Stimulated activated CD4-positive, alpha-beta T cell treated with anti-CD3 and anti-CD28 coated beads, TNF-alpha, amount 100 ng/mL, for 4 hours (primary cell): ENCODE results near the gene MINDY1.

Experiments used
- DNase-seq, 3 experiments: peaks; one replicate each; pipeline ENCODE4 v3.0.0-alpha.2; 2020; ENCODE audit warnings: low read depth in 3 of 3

Gene MINDY1

DNA sequence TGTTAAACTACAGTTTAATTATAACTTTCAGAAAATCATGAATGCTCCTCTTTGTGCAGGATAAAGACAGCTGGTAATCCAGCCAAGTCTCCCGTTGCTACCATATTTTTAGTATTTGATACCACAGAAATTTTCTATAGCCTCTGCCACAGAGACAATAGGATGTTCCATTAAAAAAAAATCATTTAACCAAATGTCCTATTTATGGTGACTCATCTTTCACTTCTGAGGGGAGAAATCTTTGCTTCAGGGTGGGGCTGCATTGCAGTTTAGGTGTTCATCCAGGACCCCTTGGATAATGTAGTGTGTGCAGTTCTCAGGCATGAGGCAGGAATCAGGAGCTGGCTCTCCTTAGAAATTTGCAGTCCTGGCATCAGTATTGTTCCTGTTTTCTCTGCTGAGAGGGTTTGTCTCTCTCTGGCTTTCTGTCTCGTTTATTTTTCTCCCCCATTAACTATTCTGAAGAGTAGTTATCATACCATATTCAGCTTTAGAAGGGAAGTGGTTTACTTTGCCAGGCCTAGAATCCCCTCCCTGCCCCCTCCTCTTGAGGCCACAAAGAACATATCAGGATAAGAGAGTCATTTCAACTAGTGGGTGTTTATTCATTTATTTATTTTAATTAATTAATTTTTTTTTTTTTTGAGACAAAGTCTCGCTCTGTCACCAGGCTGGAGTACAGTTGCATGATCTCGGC, 4.6 kb upstream of the MINDY1 start:
- no peak for DNase-seq

- no peak for DNase-seq
These were observed 3.6 kb upstream of the MINDY1 start for GRCh38 chr1:151010346-151010726.

- DNase-seq, result no peak
These were observed 3.1 kb upstream of the MINDY1 start for GRCh38 chr1:151009674-151010345.

DNA sequence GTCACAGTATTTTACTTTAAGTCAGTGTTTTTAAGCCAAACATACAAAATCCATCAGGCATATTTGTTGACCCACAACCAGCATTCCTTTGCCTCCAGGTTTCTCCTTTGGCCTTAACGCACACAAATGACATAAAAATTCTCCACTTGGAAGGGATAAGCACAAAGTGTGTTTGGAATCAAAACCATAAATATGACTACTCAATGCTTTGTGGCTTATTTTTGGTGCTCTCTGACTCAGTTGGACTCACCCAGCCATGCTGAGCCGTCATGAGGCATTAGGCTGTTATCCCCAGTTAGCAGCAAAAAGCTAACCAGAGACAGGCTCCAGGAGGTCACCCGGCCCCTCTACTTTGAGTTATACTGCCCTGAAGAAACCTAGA, 2.5 kb upstream of the MINDY1 start:
- no peak for DNase-seq

GRCh38 chr1:151008244-151009205, 1.8 kb upstream of the MINDY1 start, which contains the start of gene PRUNE1:
Gene PRUNE1, plus strand, starts transcription at chr1:151008449. Its CDS starts 184 bp downstream, at chr1:151008633.
- peak; percentile 87 to 94 (median 88) for DNase-seq

DNA sequence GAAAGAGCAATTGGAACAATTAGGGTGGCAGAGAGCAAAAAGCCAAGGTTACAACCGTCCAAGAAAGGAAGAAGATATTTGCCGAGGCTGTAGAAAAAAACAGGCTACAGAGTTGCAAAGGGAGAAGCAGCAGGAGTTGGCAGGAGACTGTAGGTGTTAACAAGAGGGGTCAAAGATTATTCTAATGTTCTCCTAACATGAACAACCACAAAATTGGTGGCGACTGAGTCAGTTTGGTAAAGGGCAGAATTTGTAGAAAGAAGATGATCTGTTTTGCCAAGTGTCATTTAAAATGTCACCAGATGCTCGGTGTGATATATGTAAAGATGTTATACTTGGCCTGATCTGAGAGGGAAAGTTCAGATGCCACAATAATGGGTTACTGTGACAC, 1.1 kb upstream of the MINDY1 start:
- DNase-seq, result no peak

DNA sequence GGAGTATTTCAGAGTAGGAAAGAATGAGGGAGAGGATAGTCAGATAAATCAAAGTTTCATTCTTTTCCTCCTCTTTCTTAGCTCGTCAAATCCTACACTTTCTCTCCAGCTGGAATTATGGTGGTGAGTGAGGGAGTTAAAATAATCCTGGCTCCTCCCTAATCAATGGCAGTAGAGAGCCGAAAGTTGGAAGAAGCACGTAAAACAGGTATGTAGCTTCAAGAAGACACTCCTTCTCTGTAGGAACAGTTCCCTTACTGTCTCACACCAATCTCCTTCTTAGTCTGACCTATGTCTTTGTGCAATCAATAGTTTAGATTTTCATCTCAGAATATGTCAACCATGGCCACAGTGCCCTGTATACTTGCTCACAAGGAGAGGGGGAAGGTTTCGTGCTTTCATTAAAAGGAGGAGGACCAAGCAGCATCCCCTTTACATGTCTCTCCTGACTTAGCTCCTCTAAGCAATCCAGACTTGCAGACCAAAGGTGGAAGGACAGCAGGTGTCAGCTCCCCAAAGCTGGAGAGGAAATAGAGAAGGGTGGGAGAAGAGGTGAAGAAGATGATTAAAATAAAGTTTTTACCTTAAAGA, 878 bp downstream of the MINDY1 start:
- DNase-seq, result no peak

DNA sequence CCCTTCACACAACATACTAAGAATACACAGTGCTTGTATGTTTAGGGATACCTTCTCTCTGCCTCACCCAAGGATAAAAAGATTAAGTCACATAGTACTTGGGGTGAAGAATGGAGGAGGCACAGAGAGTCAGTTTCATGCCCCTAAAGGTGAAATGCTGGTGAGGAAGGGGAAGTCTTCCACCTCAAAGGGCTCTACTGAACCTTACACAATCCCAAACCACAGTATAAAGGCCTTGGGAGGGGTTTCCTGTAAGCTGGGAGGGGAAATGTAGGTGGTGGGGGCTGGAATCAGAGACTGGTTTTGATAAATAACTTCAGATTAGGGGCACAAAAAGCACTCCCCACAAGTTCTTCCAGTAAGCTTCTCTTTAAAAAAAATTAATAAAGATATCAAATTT, 3.5 kb downstream of the MINDY1 start:
- DNase-seq, result no peak

DNA sequence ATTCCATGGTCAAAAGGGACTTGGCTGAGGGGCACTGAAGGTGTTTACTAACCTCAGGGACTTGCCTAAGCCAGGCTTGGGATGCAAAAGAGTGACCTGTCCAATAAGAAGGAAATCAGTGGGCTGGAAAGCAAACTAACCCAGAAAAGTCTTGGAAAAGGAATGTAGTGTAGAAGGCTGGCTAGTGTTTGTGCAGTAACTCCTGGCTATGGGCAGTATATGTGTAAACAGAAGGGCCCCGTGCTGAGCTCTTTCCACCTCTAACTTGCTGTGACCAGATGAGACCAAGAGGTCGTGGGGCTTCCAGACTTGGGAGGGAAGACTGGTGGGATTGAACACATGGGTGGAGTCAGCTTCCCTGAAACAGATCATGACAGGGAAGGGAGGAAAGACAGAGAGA, 4.1 kb downstream of the MINDY1 start:
- DNase-seq, result no peak

GRCh38 chr1:151002051-151002450, 4.7 kb downstream of the MINDY1 start:
- DNase-seq, result no peak

GRCh38 chr1:151001602-151002001, 5.1 kb downstream of the MINDY1 start:
- DNase-seq, result no peak

DNA sequence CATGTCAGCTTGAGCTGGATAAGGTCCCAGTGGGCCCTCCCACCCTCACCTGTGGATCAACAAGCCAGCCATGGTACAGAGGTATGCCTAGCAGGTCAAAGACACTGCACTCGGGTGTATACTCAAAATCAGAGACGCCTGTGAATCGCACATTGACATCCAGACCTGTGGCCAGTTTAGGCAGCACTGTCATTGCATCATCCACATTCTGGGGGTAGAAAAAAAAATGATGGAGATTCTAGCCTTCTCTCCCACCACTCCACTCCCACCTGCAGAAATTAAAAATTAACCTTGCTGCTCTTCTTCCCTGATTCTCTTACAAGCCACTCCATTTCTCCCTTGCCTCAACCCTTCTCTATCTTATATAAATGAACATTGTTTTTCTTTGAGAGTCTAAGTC, 6.3 kb downstream of the MINDY1 start:
- no peak for DNase-seq

GRCh38 chr1:150999926-151000325, 6.8 kb downstream of the MINDY1 start:
- DNase-seq, result no peak

GRCh38 chr1:150999051-150999674, 7.5 kb downstream of the MINDY1 start:
- DNase-seq, result no peak

DNA sequence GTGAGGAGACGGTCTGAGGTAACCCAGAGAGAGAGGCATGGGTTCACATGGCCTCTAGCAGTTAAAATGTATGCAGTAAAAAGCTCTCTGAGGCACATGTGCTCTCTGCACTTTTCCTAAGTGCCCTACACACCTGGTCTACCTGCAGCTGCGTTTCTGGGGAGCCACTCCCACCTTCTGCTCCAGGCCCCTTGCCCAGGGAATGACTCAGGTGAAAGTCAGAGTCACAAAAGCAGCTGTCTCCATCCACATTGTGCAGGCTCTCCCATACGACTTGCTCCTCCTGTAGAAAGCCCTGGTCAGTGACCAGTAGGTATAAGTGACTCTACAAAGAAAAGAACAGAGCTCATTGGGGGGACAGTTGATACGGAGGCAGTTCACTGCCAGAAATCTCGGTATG, 8.8 kb downstream of the MINDY1 start:
- no peak for DNase-seq

- no peak for DNase-seq
These were observed 9.4 kb downstream of the MINDY1 start for GRCh38 chr1:150997126-150997872.

GRCh38 chr1:150995896-150996295, 10.8 kb downstream of the MINDY1 start:
- DNase-seq, result no peak

GRCh38 chr1:150995460-150995859, 11.2 kb downstream of the MINDY1 start:
- DNase-seq, result no peak

DNA sequence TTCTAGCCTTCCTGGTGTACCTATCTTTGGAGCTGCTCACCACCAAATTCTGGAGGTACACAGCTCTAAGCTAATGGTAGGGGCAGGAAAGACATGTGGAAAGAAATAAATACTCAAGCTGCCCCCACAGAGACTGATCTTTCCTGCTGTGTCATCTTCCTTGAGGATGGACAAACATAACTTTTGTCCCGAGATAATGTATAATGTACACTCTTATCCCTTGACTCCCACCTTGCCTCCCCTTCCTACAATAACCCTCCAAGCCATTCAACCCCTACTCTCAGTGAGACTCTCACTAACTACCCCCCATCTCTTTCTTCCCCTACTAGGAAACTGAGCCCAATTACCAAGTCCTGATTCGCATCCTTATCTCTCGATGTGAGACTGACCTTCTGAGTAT, 12.5 kb downstream of the MINDY1 start:
- DNase-seq, result no peak

- no peak for DNase-seq
These were observed 14.1 kb downstream of the MINDY1 start for GRCh38 chr1:150992626-150993025.

DNA sequence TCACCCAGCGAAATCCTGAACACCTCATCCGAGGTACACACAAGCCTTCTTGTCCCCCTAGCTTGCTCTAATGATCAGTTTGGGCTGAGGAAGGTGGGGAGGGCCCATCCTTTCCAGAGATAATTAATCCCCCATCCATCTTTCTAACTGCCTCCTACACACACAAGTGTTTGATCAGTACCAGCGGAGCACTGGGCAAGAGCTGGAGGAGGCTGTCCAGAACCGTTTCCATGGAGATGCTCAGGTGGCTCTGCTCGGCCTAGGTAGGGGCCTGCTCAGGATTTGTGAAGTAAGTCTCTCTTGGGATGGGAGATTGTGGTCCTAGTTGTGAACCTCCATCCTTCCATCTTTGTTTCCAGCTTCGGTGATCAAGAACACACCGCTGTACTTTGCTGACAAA, 18.8 kb downstream of the MINDY1 start:
- DNase-seq, result no peak
